Stimulated activated CD8-positive, alpha-beta memory T cell treated with anti-CD3 and anti-CD28 coated beads, Interleukin-15, amount 100 ng/mL, for 48 hours (primary cell): Measurements from ENCODE around the gene CATSPER2.
"Not testable (repeated sequence)": the region's sequence is repeated elsewhere in the genome, so short reads cannot be mapped to it uniquely, and the experiment has no call there.

Source experiments
- DNase-seq, 2 donors: peaks; one replicate each; pipeline ENCODE4 v3.0.0-alpha.2; 2020; ENCODE audit warnings: low read depth in 2 of 2

Gene CATSPER2

DNA sequence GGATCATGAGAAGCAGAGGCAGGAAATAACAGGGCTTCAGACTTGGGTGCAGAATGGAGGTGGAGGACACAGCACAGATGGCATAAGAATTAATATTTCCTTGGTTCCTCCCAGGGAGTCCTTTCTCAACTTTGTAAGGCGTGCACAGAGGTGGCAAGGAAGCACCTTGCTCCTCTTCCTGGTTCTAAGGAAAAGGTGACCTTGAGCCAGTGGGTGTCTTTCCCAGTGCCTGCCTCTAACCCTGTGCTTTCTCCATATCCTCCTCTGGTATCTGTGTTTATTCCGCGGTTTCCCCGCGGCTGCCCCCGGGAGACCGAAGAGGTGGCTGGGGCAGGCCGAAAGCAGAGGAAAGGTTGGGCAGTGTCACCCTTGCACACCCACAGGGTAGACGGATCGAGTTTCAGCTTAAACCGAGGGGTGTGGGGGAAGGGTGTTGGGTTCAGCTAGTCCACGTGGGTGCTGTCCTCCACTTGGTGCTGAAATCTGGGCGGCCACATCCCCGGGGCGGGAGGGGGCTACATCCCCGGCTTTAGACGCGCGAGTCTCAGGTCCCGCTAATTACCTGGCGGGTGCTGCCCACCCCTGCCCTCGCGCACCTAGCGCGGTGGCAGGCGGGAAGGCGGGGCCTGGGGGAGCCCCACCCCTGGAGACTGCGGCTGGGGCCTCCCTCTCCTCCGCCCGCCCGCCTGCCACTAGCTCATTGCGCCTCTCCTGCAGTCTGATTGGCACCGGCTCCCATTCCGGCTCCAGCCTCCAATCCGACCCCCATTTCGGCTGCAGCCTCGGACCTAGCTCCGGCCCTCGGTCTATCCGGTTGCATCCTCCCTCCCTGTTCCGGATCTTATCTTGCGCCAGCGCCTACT, 55.1 kb downstream of the CATSPER2 start, which contains the start of gene CKMT1B:
TSS of gene CKMT1B (plus strand) at position 700 of the 863 bp plus-strand sequence. CDS start 192 bp downstream, outside the sequence.
- DNase-seq: not testable (repeated sequence)

DNA sequence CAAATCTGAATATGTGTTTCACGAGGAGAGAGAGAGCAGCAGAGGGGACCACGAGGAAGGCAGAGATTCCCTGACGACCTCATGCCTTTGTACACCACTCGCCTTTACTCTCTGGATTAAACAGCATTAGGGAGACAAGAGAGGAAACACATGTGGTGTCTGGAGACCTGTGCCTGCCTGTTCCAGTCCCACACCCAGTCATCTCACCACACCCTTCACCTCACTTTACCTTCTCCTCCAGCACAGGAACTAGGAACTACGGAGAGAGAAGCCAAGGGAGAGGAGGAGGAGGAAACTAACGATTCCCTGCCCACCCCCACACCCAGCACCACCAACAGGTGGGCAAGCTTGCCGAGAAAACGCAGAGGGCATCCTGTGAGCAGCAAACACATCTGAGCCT, 55.8 kb downstream of the CATSPER2 start:
- DNase-seq: not testable (repeated sequence)

DNA sequence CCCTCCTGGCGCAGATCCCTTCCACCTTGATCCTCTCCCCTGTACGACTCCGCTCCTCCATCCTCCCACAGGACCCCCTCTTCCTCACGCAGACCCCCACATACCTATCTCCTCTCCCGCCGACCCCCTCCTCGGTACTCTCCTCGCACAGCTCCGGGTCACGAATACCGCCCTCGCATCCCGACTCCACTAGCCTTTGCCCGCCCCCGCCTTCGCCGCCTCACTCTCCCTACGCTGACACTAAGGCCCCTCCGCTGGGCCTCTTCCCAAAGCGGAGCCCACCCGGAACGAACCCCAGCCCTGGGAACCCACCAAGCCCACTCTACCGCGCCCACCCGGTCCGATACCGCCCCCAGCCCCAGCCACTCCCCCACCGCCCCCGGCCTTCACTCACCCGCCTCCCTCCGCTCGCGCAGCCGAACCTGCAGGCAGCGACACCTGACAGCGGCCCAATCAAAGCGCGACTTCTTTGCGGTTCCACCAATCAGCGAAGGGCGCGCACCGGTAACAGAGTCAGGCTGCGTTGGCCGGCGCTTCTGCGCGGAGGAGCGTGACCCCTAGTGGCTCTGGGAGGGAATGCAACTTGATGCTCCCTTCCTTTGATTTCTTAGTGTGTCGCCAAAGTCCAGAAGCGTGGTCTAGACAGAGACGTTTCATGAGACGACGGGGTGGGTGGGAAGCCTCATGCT, 58.7 kb downstream of the CATSPER2 start, which contains the start of gene PPIP5K1:
TSS of gene PPIP5K1 (minus strand) at position 431 of the 689 bp plus-strand sequence. CDS start 5,704 bp downstream, outside the sequence.
- DNase-seq: not testable (repeated sequence)
